GM23338 (cell line): ENCODE results near the gene RNF215. TPM values are rescaled to one million over a fixed set of nuclear protein-coding genes. Genes with fewer than 3 reads are reported as not detected.
A peak's percentile ranks its signal among the peaks of the same experiment; 100 is the strongest.

ENCODE experiments used
- ATAC-seq: fragments of 200-7000 bp; cut with Tn5 transposase; 3 replicates; pipeline ENCODE4 v1.9.1; 2020
- DNase-seq: peaks from one replicate; pipeline ENCODE4 v3.0.0-alpha.2; 2015; ENCODE audit warnings: low spot score
- H2AFZ ChIP-seq: fragments of 200-600 bp; sonication (generic); 2 replicates; pipeline ENCODE4 v1.8.0; 2016; ENCODE audit warnings: antibody characterized with exemption, mild to moderate bottlenecking, moderate library complexity
- H3F3A ChIP-seq: fragments of 200-600 bp; sonication (generic); replicated peaks from 2 replicates; pipeline ENCODE4 v1.8.0; 2017; ENCODE audit warnings: antibody characterized with exemption, mixed run types, low read depth
- H3K27ac ChIP-seq: fragments of 200-600 bp; sonication (generic); 2 replicates; pipeline ENCODE4 v1.6.1; 2016; ENCODE audit warnings: low read depth
- H3K27me3 ChIP-seq: fragments of 200-600 bp; sonication (generic); 2 replicates; pipeline ENCODE4 v1.8.0; 2016; ENCODE audit warnings: mild to moderate bottlenecking, mixed run types, moderate library complexity; ENCODE audit not compliant: insufficient read depth
- H3K36me3 ChIP-seq: fragments of 200-600 bp; sonication (generic); 2 replicates; pipeline ENCODE4 v1.8.0; 2016; ENCODE audit warnings: mild to moderate bottlenecking; ENCODE audit not compliant: insufficient read depth
- H3K4me1 ChIP-seq: fragments of 200-600 bp; sonication (generic); 2 replicates; pipeline ENCODE4 v1.8.0; 2016; ENCODE audit warnings: mild to moderate bottlenecking, moderate library complexity; ENCODE audit not compliant: insufficient read depth
- H3K4me2 ChIP-seq: fragments of 200-600 bp; sonication (generic); 2 replicates; pipeline ENCODE4 v1.7.1; 2017; ENCODE audit warnings: mixed run types
- H3K4me3 ChIP-seq: fragments of 200-600 bp; sonication (generic); 2 replicates; pipeline ENCODE4 v1.6.1; 2016; ENCODE audit warnings: mixed run types
- H3K79me2 ChIP-seq: fragments of 200-600 bp; sonication (generic); replicated peaks from 2 replicates; pipeline ENCODE4 v1.8.0; 2017; ENCODE audit warnings: mild to moderate bottlenecking; ENCODE audit not compliant: insufficient read depth
- H3K9me2 ChIP-seq: fragments of 200-600 bp; sonication (generic); 2 replicates; pipeline ENCODE4 v1.8.0; 2017; ENCODE audit not compliant: insufficient read depth
- H4K20me1 ChIP-seq: fragments of 200-600 bp; sonication (generic); replicated peaks from 2 replicates; pipeline ENCODE4 v1.8.0; 2017; ENCODE audit warnings: mild to moderate bottlenecking; ENCODE audit not compliant: insufficient read depth
- H3K27ac Mint-ChIP-seq: 2 replicates; pipeline ENCODE4 v1.8.0; 2020; ENCODE audit warnings: inconsistent platforms, mild to moderate bottlenecking, moderate library complexity, mixed read lengths
- H3K27me3 Mint-ChIP-seq: 3 replicates; pipeline ENCODE4 v1.8.0; 2022; ENCODE audit warnings: low read depth, mild to moderate bottlenecking, moderate library complexity, mixed read lengths, inconsistent platforms; ENCODE audit not compliant: insufficient read depth, poor library complexity
- H3K36me3 Mint-ChIP-seq: 3 replicates; pipeline ENCODE4 v1.8.0; 2021; ENCODE audit warnings: low read depth, mild to moderate bottlenecking, inconsistent platforms, moderate library complexity, mixed read lengths
- H3K4me1 Mint-ChIP-seq: 3 replicates; pipeline ENCODE4 v1.8.0; 2020; ENCODE audit warnings: mild to moderate bottlenecking, inconsistent platforms, mixed read lengths
- H3K4me3 Mint-ChIP-seq: 3 replicates; pipeline ENCODE4 v1.8.0; 2021; ENCODE audit warnings: moderate library complexity, mild to moderate bottlenecking, inconsistent platforms, mixed read lengths
- H3K9me3 Mint-ChIP-seq: 3 replicates; pipeline ENCODE4 v1.8.0; 2020; ENCODE audit warnings: moderate library complexity, mild to moderate bottlenecking, inconsistent platforms, mixed read lengths
- CREB1 ChIP-seq: fragments of 250-450 bp; sonication (Bioruptor Pico); IDR thresholded peaks from 2 replicates; pipeline ENCODE4 v1.5.0; 2020; ENCODE audit warnings: low read depth, mild to moderate bottlenecking, moderate library complexity
- EZH2 ChIP-seq: fragments of 200-600 bp; sonication (generic); IDR thresholded peaks from one replicate; pipeline ENCODE4 v1.8.0; 2017; ENCODE audit warnings: antibody characterized with exemption, mild to moderate bottlenecking, low read depth; ENCODE audit not compliant: unreplicated experiment
- NANOG ChIP-seq: IDR thresholded peaks from 2 replicates; pipeline ENCODE4 v1.6.1; 2016; ENCODE audit warnings: antibody characterized with exemption, borderline replicate concordance
- POLR2AphosphoS5 ChIP-seq: IDR thresholded peaks from 2 replicates; pipeline ENCODE4 v1.6.1; 2016; ENCODE audit warnings: antibody characterized with exemption, low read depth
- ZNF114 ChIP-seq: fragments of 250-450 bp; sonication (Bioruptor Pico); IDR thresholded peaks from 2 replicates; pipeline ENCODE4 v1.5.0; 2020; ENCODE audit warnings: mild to moderate bottlenecking, moderate library complexity
- ZNF331 ChIP-seq: fragments of 250-450 bp; sonication (Bioruptor Pico); IDR thresholded peaks from 2 replicates; pipeline ENCODE4 v1.5.0; 2020; ENCODE audit warnings: low read depth, mild to moderate bottlenecking, moderate library complexity
- polyA plus RNA-seq: library from polyadenylated mRNA; unstranded; fragments of >200 nt; fragmentation: Nextera tagmentation; extraction: Ambion mirVana; gene quantifications from 2 replicates; pipeline ENCODE4 v1.2.1, GENCODE V29; 2016
- total RNA-seq: library from RNA; depleted of rRNA; stranded (reverse); fragments of >200 nt; shearing (Covaris generic); gene quantifications from 2 replicates; pipeline ENCODE4 v1.2.3, GENCODE V29; 2014
- TF ChIP-seq, protein P1 (sequence below): fragments of 250-450 bp; sonication (Bioruptor Pico); IDR thresholded peaks from 2 replicates; pipeline ENCODE4 v1.5.0; 2020; ENCODE audit warnings: mild to moderate bottlenecking, moderate library complexity
- TF ChIP-seq, protein P2 (sequence below): IDR thresholded peaks from 2 replicates; pipeline ENCODE4 v1.6.1; 2016; ENCODE audit warnings: antibody characterized with exemption
- TF ChIP-seq, protein P3 (sequence below), 2 experiments: fragments of 200-600 bp in 1 of 2; sonication (generic) in 1 of 2; conservative IDR thresholded peaks; 2 replicates each; pipeline versions ENCODE4 v1.5.1 to v1.6.1; 2016 to 2017; ENCODE audit warnings: antibody characterized with exemption in 2 of 2, low read depth in 2 of 2, mild to moderate bottlenecking in 2 of 2, moderate library complexity in 1 of 2

The RNF215 gene
- total and polyA plus RNA-seq, 2 experiments from 2014 or later = 3.3 to 13.9 TPM

DNA sequence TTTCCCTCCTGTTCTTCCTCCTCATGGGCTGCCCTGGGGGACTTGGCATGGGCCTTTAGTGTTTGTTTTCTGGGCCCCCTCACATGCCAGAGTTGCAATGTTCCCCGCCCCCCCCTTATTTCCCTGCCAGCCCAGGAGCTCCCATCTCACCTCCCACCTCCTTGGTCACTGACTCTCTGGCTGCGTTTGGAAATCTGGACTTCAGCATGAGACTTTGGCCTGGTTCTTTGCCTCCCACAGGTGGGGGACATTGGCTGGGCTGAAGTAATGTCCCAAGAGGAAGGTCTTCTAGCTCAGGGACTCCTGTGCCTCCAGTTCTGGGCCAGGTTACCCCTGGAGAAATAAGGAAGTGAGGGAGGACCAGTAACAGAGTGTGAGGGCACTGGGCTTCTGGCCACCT lies 45.3 kb upstream of the RNF215 start:
- Histone ChIP-seq H3K27ac (no peak overlapping the region), H3K4me2 (no peak overlapping the region), H4K20me1 (no peaks in the 10 kb centered on the region), H3K79me2 (no peaks in the 10 kb centered on the region), H2AFZ (no peak overlapping the region), H3F3A (peaks cover 3% of the 10 kb centered on the region; the same call in 1 of the 2 replicates), H3K4me3 (no peak overlapping the region), H3K9me2 (0 out of 2 replicates have a peak, but pooled peaks cover 4% of the 10 kb centered on the region), H3K27me3 (no peaks in the 10 kb centered on the region), H3K4me1 (no peaks in the 10 kb centered on the region), H3K36me3 (no peaks in the 10 kb centered on the region; the same call in 1 of the 2 replicates)
- H3K27ac Mint-ChIP-seq = no peak overlapping the region
- peaks cover 17% of the 10 kb centered on the region for H3K4me1 Mint-ChIP-seq
- no peak overlapping the region for H3K4me3 Mint-ChIP-seq
- peaks cover 5% of the 10 kb centered on the region for H3K27me3 Mint-ChIP-seq
- no peak for DNase-seq
- H3K36me3 Mint-ChIP-seq = peaks cover 9% of the 10 kb centered on the region
- no peak for ATAC-seq
- TF ChIP-seq POLR2AphosphoS5 = no peak
- no peak for TF ChIP-seq ZNF114 (CRISPR knock-in tag)
- TF ChIP-seq ZNF331 (CRISPR knock-in tag) = no peak
- no peak for TF ChIP-seq EZH2
- no peak for TF ChIP-seq NANOG
- no peak for TF ChIP-seq CREB1
- H3K9me3 Mint-ChIP-seq = peaks cover 7% of the 10 kb centered on the region

DNA sequence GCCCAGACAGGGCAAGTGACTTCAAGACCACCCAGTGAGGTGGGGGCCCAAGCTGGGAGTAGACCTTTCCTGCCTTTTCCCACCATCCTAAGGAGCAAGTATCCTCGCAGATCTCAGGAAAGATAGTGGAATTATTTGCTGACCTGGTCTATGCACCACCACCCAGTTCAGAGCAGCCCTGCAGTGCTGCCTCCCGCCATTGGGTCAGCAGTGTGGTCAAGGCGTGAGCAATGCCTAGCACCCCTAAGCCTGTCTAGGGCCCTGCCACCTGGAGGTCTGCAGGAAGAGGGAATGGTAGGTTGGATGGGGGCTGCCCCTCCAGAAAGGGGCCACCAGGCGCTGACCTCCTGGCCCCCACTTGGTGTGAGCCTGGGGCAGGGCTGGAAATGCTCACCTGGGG lies 44.9 kb upstream of the RNF215 start:
- H3K4me1 Mint-ChIP-seq = peaks cover 15% of the 10 kb centered on the region
- peak; percentile 34; the same call in 2 of the 3 replicates for ATAC-seq
- TF ChIP-seq ZNF114 (CRISPR knock-in tag) (no peak), ZNF331 (CRISPR knock-in tag) (no peak), POLR2AphosphoS5 (no peak)
- TF ChIP-seq, protein P1, sequence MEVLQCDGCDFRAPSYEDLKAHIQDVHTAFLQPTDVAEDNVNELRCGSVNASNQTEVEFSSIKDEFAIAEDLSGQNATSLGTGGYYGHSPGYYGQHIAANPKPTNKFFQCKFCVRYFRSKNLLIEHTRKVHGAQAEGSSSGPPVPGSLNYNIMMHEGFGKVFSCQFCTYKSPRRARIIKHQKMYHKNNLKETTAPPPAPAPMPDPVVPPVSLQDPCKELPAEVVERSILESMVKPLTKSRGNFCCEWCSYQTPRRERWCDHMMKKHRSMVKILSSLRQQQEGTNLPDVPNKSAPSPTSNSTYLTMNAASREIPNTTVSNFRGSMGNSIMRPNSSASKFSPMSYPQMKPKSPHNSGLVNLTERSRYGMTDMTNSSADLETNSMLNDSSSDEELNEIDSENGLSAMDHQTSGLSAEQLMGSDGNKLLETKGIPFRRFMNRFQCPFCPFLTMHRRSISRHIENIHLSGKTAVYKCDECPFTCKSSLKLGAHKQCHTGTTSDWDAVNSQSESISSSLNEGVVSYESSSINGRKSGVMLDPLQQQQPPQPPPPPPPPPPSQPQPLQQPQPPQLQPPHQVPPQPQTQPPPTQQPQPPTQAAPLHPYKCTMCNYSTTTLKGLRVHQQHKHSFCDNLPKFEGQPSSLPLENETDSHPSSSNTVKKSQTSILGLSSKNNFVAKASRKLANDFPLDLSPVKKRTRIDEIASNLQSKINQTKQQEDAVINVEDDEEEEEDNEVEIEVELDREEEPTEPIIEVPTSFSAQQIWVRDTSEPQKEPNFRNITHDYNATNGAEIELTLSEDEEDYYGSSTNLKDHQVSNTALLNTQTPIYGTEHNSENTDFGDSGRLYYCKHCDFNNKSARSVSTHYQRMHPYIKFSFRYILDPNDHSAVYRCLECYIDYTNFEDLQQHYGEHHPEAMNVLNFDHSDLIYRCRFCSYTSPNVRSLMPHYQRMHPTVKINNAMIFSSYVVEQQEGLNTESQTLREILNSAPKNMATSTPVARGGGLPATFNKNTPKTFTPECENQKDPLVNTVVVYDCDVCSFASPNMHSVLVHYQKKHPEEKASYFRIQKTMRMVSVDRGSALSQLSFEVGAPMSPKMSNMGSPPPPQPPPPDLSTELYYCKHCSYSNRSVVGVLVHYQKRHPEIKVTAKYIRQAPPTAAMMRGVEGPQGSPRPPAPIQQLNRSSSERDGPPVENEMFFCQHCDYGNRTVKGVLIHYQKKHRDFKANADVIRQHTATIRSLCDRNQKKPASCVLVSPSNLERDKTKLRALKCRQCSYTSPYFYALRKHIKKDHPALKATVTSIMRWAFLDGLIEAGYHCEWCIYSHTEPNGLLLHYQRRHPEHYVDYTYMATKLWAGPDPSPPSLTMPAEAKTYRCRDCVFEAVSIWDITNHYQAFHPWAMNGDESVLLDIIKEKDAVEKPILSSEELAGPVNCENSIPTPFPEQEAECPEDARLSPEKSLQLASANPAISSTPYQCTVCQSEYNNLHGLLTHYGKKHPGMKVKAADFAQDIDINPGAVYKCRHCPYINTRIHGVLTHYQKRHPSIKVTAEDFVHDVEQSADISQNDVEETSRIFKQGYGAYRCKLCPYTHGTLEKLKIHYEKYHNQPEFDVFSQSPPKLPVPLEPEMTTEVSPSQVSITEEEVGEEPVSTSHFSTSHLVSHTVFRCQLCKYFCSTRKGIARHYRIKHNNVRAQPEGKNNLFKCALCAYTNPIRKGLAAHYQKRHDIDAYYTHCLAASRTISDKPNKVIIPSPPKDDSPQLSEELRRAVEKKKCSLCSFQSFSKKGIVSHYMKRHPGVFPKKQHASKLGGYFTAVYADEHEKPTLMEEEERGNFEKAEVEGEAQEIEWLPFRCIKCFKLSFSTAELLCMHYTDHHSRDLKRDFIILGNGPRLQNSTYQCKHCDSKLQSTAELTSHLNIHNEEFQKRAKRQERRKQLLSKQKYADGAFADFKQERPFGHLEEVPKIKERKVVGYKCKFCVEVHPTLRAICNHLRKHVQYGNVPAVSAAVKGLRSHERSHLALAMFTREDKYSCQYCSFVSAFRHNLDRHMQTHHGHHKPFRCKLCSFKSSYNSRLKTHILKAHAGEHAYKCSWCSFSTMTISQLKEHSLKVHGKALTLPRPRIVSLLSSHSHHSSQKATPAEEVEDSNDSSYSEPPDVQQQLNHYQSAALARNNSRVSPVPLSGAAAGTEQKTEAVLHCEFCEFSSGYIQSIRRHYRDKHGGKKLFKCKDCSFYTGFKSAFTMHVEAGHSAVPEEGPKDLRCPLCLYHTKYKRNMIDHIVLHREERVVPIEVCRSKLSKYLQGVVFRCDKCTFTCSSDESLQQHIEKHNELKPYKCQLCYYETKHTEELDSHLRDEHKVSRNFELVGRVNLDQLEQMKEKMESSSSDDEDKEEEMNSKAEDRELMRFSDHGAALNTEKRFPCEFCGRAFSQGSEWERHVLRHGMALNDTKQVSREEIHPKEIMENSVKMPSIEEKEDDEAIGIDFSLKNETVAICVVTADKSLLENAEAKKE = no peak
- TF ChIP-seq, protein P2, sequence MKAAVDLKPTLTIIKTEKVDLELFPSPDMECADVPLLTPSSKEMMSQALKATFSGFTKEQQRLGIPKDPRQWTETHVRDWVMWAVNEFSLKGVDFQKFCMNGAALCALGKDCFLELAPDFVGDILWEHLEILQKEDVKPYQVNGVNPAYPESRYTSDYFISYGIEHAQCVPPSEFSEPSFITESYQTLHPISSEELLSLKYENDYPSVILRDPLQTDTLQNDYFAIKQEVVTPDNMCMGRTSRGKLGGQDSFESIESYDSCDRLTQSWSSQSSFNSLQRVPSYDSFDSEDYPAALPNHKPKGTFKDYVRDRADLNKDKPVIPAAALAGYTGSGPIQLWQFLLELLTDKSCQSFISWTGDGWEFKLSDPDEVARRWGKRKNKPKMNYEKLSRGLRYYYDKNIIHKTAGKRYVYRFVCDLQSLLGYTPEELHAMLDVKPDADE = no peak
- TF ChIP-seq, protein P3, sequence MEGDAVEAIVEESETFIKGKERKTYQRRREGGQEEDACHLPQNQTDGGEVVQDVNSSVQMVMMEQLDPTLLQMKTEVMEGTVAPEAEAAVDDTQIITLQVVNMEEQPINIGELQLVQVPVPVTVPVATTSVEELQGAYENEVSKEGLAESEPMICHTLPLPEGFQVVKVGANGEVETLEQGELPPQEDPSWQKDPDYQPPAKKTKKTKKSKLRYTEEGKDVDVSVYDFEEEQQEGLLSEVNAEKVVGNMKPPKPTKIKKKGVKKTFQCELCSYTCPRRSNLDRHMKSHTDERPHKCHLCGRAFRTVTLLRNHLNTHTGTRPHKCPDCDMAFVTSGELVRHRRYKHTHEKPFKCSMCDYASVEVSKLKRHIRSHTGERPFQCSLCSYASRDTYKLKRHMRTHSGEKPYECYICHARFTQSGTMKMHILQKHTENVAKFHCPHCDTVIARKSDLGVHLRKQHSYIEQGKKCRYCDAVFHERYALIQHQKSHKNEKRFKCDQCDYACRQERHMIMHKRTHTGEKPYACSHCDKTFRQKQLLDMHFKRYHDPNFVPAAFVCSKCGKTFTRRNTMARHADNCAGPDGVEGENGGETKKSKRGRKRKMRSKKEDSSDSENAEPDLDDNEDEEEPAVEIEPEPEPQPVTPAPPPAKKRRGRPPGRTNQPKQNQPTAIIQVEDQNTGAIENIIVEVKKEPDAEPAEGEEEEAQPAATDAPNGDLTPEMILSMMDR (conservative IDR thresholded peaks at IDR 0.05; ENCODE audit: low read depth in 2 of 2) = no peak

More for the DNA sequence above, 44.9 kb upstream of the RNF215 start:
- H4K20me1 ChIP-seq = no peaks in the 10 kb centered on the region
- peaks cover 8% of the 10 kb centered on the region for H3K27me3 Mint-ChIP-seq
- peaks cover 14% of the 10 kb centered on the region for H3K36me3 Mint-ChIP-seq
- H3K4me3 Mint-ChIP-seq = no peak overlapping the region
- no peak overlapping the region for H3K27ac ChIP-seq
- no peaks in the 10 kb centered on the region for H3K4me1 ChIP-seq
- H3K27ac Mint-ChIP-seq = no peak overlapping the region
- H3K4me3 ChIP-seq = no peak overlapping the region
- H3F3A ChIP-seq = peaks cover 3% of the 10 kb centered on the region; the same call in 1 of the 2 replicates
- H3K9me3 Mint-ChIP-seq = peaks cover 7% of the 10 kb centered on the region
- 0 out of 2 replicates have a peak, but pooled peaks cover 4% of the 10 kb centered on the region for H3K9me2 ChIP-seq
- H3K79me2 ChIP-seq = no peaks in the 10 kb centered on the region
- DNase-seq = no peak
- H3K36me3 ChIP-seq = no peaks in the 10 kb centered on the region; the same call in 1 of the 2 replicates
- no peak overlapping the region for H3K4me2 ChIP-seq
- no peak overlapping the region for H2AFZ ChIP-seq
- H3K27me3 ChIP-seq = no peaks in the 10 kb centered on the region
